MM.1S (cell line): Measurements from ENCODE around the gene FRMD3.

Source experiments
- EZH2 ChIP-seq: fragments of 300-600 bp; sonication (generic); optimal IDR thresholded peaks from 2 replicates; pipeline ENCODE3; 2017; ENCODE audit warnings: low read depth, mild to moderate bottlenecking, antibody characterized with exemption, low read length, mixed read lengths
- EZH2phosphoT487 ChIP-seq: fragments of 300-600 bp; sonication (generic); IDR thresholded peaks from 2 replicates; pipeline ENCODE4 v1.6.1; 2018; ENCODE audit warnings: antibody characterized with exemption, low read length
- TF ChIP-seq, protein P1 (sequence below): fragments of 300-600 bp; sonication (generic); IDR thresholded peaks from 2 replicates; pipeline ENCODE4 v1.5.1; 2016; ENCODE audit warnings: antibody characterized with exemption, low read length, mixed read lengths

DNA sequence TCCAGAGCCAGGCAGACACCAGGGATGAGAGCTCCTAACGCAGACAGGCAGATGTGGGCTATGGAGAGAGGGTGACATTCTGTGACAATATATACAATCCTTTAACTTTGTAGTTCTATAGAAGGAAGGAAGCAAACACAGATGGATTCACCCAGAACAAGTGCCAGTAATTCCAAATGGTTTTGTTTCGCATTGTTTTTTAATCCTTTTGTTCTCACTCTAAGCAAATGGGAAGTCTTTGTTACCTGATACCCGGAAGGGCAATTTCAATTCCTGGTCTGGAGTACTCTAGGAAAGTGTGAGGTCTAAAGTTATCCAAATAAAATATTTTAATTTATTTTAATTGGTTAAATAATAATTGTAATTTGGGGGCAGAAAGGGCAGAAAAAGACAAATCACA lies 2.5 kb downstream of the FRMD3 start:
- TF ChIP-seq, protein P1, sequence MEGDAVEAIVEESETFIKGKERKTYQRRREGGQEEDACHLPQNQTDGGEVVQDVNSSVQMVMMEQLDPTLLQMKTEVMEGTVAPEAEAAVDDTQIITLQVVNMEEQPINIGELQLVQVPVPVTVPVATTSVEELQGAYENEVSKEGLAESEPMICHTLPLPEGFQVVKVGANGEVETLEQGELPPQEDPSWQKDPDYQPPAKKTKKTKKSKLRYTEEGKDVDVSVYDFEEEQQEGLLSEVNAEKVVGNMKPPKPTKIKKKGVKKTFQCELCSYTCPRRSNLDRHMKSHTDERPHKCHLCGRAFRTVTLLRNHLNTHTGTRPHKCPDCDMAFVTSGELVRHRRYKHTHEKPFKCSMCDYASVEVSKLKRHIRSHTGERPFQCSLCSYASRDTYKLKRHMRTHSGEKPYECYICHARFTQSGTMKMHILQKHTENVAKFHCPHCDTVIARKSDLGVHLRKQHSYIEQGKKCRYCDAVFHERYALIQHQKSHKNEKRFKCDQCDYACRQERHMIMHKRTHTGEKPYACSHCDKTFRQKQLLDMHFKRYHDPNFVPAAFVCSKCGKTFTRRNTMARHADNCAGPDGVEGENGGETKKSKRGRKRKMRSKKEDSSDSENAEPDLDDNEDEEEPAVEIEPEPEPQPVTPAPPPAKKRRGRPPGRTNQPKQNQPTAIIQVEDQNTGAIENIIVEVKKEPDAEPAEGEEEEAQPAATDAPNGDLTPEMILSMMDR = no peak
- TF ChIP-seq EZH2 = no peak
- TF ChIP-seq EZH2phosphoT487 = no peak
